AG04450 (cell line): ENCODE measurements around the gene IRGQ. TPM values are rescaled to one million over a fixed set of nuclear protein-coding genes. Genes with fewer than 3 reads are reported as not detected.

ENCODE experiments used
- CTCF ChIA-PET: fragments of 300-600, 350-600 bp; formaldehyde crosslinking; extraction: SDS; loops from one replicate; lab custom pipeline; 2022; ENCODE audit warnings: antibody characterized with exemption, inconsistent platforms; lab: Charles Lee
- POLR2A ChIA-PET: fragments of 350-600 bp; formaldehyde crosslinking; extraction: SDS; loops from one replicate; lab custom pipeline; 2021; ENCODE audit warnings: antibody characterized with exemption, inconsistent platforms; lab: Yijun Ruan, JAX
- DNase-seq: peaks from one replicate; pipeline ENCODE4 v3.0.0-alpha.2; 2011; ENCODE audit warnings: low read depth, low spot score
- H3K27ac ChIP-seq: one replicate; pipeline ENCODE4 v1.5.1; 2012; ENCODE audit warnings: low read depth, low read length, control low read depth
- H3K27me3 ChIP-seq: one replicate; pipeline ENCODE4 v1.6.0; 2012; ENCODE audit warnings: low read length; ENCODE audit not compliant: control insufficient read depth, insufficient read depth
- H3K4me3 ChIP-seq: 2 replicates; pipeline ENCODE4 v1.5.1; 2011; ENCODE audit warnings: mild to moderate bottlenecking, low read depth, low read length, control low read depth
- H3K9me3 ChIP-seq: 2 replicates; pipeline ENCODE4 v1.5.1; 2012; ENCODE audit warnings: low read length; ENCODE audit not compliant: control insufficient read depth, insufficient read depth
- CTCF ChIP-seq: IDR thresholded peaks from 2 replicates; pipeline ENCODE4 v1.5.1; 2011; ENCODE audit warnings: low read depth, low read length, control low read depth, inconsistent platforms
- polyA plus RNA-seq: library from polyadenylated mRNA; depleted of rRNA; stranded (reverse); fragments of >200 nt; gene quantifications from 2 replicates; pipeline ENCODE4 v1.2.3, GENCODE V29; 2011

Gene IRGQ
- polyA plus RNA-seq, 1 experiment: 11.2 TPM

DNA sequence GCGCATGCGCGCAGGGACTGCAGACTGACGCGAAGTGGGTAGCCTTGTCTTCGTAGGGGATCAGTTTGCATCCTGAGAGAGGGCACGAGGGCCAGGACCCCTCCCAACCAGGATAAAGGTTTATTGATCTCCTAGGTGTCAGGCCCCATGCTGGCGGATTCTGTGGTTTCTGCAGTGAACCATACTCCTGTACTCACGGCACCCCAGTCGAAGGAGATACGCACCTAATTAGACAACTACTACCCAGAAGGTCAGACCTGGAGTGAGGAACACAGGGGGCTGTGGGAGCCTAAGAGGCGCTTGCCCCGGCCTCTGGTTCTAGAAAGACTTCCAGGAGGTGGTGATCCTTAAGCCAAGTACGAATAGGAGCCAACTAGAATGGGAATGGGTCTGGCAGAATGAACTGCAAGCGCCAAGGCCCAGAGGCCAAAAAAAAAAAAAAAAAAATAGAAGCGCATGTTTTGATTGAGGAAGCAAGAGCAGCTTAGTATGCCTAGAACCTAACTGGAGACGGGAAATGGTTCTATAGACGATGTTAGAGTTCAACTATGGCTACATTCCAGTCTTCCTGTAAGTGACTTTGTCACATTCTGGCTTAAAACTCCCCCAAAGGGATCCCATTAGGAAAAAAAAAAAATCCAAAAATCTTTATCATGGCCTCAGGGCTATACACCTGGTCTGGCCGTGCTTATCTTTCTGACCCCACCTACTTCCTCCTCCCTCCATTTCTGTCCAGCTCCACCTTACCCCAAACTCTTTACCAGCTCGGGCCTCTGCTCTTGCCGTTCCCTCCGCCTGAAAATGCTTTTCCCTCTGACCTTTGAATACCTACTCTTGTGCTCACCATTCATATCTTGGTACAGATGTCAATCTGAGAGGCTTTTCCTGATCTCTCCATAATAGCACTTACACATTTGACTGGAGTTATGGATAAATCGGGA is 24.4 kb upstream of the IRGQ start:
- POLR2A ChIA-PET: interaction anchor here (0.6 to 0.7 kb wide), 4 partner anchors 14 to 88 kb away, joined by 3 to 12 read pairs (median 4); partner anchors contain the start of genes PLAUR and ZNF575
- no peak for DNase-seq
- H3K27ac ChIP-seq: peak overlapping the region; percentile 80
- H3K27me3 ChIP-seq: no peaks in the 10 kb centered on the region
- no peaks in the 10 kb centered on the region; the same call in 1 of the 2 replicates for H3K9me3 ChIP-seq
- CTCF ChIA-PET: no interaction called here
- H3K4me3 ChIP-seq: peak overlapping the region; percentile 91
- TF ChIP-seq CTCF: no peak

DNA sequence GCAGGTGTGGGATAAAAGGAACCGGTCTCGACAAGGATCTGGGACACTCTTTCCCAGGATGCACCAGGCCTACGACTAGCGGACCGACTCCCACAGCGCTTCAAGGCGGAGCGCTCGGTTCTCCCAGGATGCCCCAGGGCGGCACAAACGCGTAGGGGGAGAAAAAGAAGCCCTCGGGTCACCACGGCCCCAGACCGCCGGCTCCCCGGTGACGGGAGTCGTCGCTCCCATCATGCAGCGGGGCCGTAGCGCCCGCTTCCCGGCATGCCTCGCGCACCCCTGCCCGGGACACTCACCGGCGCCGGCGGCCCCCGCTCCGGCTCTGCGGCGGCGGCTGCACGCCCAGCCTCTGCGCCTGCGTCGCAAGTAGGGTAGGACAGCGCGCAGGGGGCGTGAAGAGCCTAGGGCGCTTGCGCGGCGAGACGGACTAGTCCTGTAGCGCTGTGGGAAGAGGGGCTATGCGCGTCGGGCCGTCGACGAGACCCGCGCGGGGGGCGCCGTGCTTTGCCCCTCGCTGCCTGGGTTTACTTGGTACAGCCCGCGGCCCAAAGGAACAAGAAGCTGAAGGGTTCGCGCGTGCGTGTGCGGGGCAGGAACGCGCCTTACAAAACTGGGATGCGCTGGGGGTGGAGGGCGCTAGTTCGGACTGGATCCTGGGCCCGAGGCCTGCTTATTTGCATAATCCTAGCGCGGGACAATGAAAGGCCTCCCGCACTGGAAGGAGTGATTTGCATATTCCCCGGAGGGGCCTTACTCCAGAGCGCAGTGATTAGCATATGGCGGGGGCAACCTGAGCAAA is 23.5 kb upstream of the IRGQ start, which contains the start of gene ZNF428:
Gene ZNF428 (minus strand): TSS at position 368 of the 799 bp plus-strand sequence. CDS start 5,325 bp downstream, outside the sequence.
- Histone ChIP-seq H3K4me3 (peak within 1 kb of the TSS; percentile 91), H3K9me3 (no peaks in the 10 kb centered on the region; the same call in 1 of the 2 replicates), H3K27me3 (no peaks in the 10 kb centered on the region), H3K27ac (peak within 1 kb of the TSS; percentile 88)
- peak; percentile 58 for DNase-seq
- ChIA-PET CTCF (no interaction called here), POLR2A (interaction anchor here (0.6 kb wide), 1 partner anchor 26 kb away, joined by 12 read pairs; no protein-coding TSS in a partner anchor)
- TF ChIP-seq CTCF: no peak

DNA sequence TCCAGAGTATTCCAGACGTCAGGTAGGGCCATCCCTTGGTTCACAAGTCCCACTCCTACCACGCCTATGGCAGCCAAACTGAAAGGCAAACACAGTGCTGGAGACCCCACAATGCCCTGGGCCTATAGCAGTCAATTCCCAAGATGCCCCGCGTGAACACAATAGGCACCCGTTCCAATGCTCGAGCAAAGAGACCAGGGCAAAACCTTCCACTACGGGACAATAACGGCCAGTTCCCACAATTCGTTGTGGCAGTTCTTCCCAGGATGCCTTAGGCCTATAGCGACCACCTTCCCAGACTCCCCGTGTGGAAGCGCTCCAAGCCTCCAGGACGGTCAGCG is 23.0 kb upstream of the IRGQ start:
- no peak for TF ChIP-seq CTCF
- no peak for DNase-seq
- H3K27ac ChIP-seq: peak overlapping the region; percentile 88
- H3K27me3 ChIP-seq: no peaks in the 10 kb centered on the region
- CTCF ChIA-PET: no interaction called here
- no peaks in the 10 kb centered on the region; the same call in 1 of the 2 replicates for H3K9me3 ChIP-seq
- H3K4me3 ChIP-seq: peak overlapping the region; percentile 91
- POLR2A ChIA-PET: no interaction called here

DNA sequence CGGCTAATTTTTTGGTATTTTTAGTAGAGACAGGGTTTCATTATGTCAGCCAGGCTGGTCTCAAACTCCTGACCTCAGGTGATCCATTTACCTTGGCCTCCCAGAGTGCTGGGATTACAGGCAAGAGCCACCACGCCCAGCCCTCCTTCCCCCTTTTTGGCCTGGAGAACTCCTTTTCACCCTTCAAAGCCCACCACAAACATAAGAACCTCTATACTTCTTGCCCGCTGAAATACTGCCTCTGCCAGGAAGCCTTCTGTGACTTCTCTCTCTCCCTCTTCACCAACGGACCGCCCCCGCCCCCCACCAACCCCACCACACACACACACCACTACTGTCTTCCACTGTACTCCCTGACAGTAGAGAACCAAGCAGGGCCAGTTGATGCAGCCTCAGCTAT is 21.0 kb upstream of the IRGQ start:
- Histone ChIP-seq H3K9me3 (no peaks in the 10 kb centered on the region; the same call in 1 of the 2 replicates), H3K4me3 (no peak overlapping the region), H3K27ac (no peak overlapping the region), H3K27me3 (no peaks in the 10 kb centered on the region)
- DNase-seq: no peak
- no peak for TF ChIP-seq CTCF
- ChIA-PET CTCF (no interaction called here), POLR2A (no interaction called here)
